K562 (cell line): ENCODE results near the gene FADS6. TPM values are rescaled to one million over a fixed set of nuclear protein-coding genes. Genes with fewer than 3 reads are reported as not detected.

ENCODE experiments used
- ATAC-seq: fragments of 200-7000 bp; cut with Tn5 transposase; 3 replicates; pipeline ENCODE4 v1.9.1; 2020; ENCODE audit warnings: moderate library complexity
- BruUV-seq: library from RNA; stranded (reverse); fragments of 400-500 nt; replicated peaks from 2 replicates; lab custom pipeline; 2021; lab: Mats Ljungman, UMichigan
- CTCF ChIA-PET: fragments of 300-600 bp; formaldehyde crosslinking; extraction: SDS; loops from one replicate; lab custom pipeline; 2021; ENCODE audit warnings: low intra/inter-chr PET ratio; lab: Yijun Ruan, JAX
- POLR2A ChIA-PET: fragments of 300-600, 350-650 bp; sonication (Branson Sonifier 250); formaldehyde crosslinking; extraction: SDS; loops from one replicate; lab custom pipeline; 2021; ENCODE audit warnings: antibody characterized with exemption, inconsistent platforms; lab: Yijun Ruan, JAX
- DNase-seq, 4 experiments: peaks; one replicate each; pipeline versions ENCODE4 v3.0.0 to v3.0.0-alpha.2; 2011 to 2018; ENCODE audit warnings: low spot score in 3 of 4, mixed read lengths in 3 of 4; ENCODE audit errors: extremely low read depth in 1 of 4
- FAIRE-seq: peaks from 2 replicates; lab custom pipeline; 2011; peaks lifted over from hg19 to GRCh38; lab: Jason Lieb, UNC
- H2AFZ ChIP-seq: 2 replicates; pipeline ENCODE4 v1.6.0; 2011; ENCODE audit warnings: low read depth, low read length, control low read depth, inconsistent platforms
- H3K27ac ChIP-seq: fragments of 200-600 bp; 3 replicates; pipeline ENCODE4 v1.8.0; 2011; ENCODE audit warnings: low read depth, mild to moderate bottlenecking, control low read depth, inconsistent platforms, low read length, moderate library complexity, mixed read lengths; ENCODE audit errors: extremely low read depth
- H3K27me3 ChIP-seq, 2 experiments: fragments of 300-600 bp in 1 of 2; 2 replicates in 1 of 2; 3 replicates in 1 of 2; pipeline versions ENCODE4 v1.6.0 to v1.8.0; 2011; ENCODE audit warnings: inconsistent platforms in 2 of 2, low read length in 2 of 2, mild to moderate bottlenecking in 1 of 2, mixed read lengths in 1 of 2, moderate library complexity in 1 of 2; ENCODE audit not compliant: control insufficient read depth in 2 of 2, insufficient read depth in 2 of 2
- H3K36me3 ChIP-seq: fragments of 300-600 bp; 3 replicates; pipeline ENCODE4 v1.8.0; 2011; ENCODE audit warnings: mild to moderate bottlenecking, low read length, inconsistent platforms; ENCODE audit not compliant: control insufficient read depth, insufficient read depth
- H3K4me1 ChIP-seq, 2 experiments: fragments of 200-600 bp in 1 of 2; replicated peaks in 1 of 2; 2 replicates in 1 of 2; 3 replicates in 1 of 2; pipeline versions ENCODE4 v1.5.1 to v1.8.0; 2011; ENCODE audit warnings: inconsistent platforms in 2 of 2, low read length in 2 of 2, mild to moderate bottlenecking in 1 of 2, mixed read lengths in 1 of 2, moderate library complexity in 1 of 2; ENCODE audit not compliant: control insufficient read depth in 2 of 2, insufficient read depth in 2 of 2
- H3K4me2 ChIP-seq: 2 replicates; pipeline ENCODE4 v1.6.1; 2011; ENCODE audit warnings: low read length, control low read depth, inconsistent platforms, mixed read lengths; ENCODE audit not compliant: insufficient read depth
- H3K4me3 ChIP-seq: fragments of 200-600 bp; sonication (generic), shearing (Covaris generic); 2 replicates; pipeline ENCODE4 v1.5.1; 2016; ENCODE audit warnings: control low read depth, inconsistent platforms
- H3K79me2 ChIP-seq: fragments of 200-600 bp; 3 replicates; pipeline ENCODE4 v1.8.0; 2011; ENCODE audit warnings: low read length, inconsistent platforms; ENCODE audit not compliant: control insufficient read depth, insufficient read depth
- H3K9ac ChIP-seq, 2 experiments: 2 replicates each; pipeline versions ENCODE4 v1.6.0 to v1.6.1; 2011; ENCODE audit warnings: low read depth in 2 of 2, low read length in 2 of 2, control low read depth in 1 of 2, inconsistent platforms in 1 of 2, mild to moderate bottlenecking in 1 of 2, mixed read lengths in 1 of 2; ENCODE audit not compliant: insufficient read depth in 1 of 2
- H3K9me1 ChIP-seq: one replicate; pipeline ENCODE4 v1.6.0; 2011; ENCODE audit warnings: inconsistent platforms, mild to moderate bottlenecking, low read length, moderate library complexity; ENCODE audit not compliant: control insufficient read depth, insufficient read depth
- H3K9me3 ChIP-seq: replicated peaks from 2 replicates; pipeline ENCODE4 v1.5.1; 2011; ENCODE audit warnings: low read depth, low read length, inconsistent platforms; ENCODE audit not compliant: control insufficient read depth, insufficient read depth
- H4K20me1 ChIP-seq: replicated peaks from 2 replicates; pipeline ENCODE4 v1.6.1; 2011; ENCODE audit warnings: low read length, inconsistent platforms, mixed read lengths; ENCODE audit not compliant: control insufficient read depth, insufficient read depth
- GTF2E2 ChIP-seq: fragments of 200-800 bp; sonication (Bioruptor generic); IDR thresholded peaks from 2 replicates; pipeline ENCODE4 v1.6.1; 2016; ENCODE audit warnings: missing genetic modification characterization, missing compliant biosample characterization
- HOXB6 ChIP-seq: fragments of 250-450 bp; sonication (Bioruptor Pico); IDR thresholded peaks from 2 replicates; pipeline ENCODE4 v1.5.1; 2022; ENCODE audit warnings: mild to moderate bottlenecking, borderline replicate concordance
- KDM2B ChIP-seq: fragments of 250-450 bp; sonication (Bioruptor Pico); IDR thresholded peaks from 2 replicates; pipeline ENCODE4 v1.8.0; 2021; ENCODE audit warnings: mild to moderate bottlenecking, moderate library complexity
- MGA ChIP-seq: fragments of 450-650 bp; IDR thresholded peaks from 2 replicates; pipeline ENCODE4 v1.6.1; 2016; ENCODE audit warnings: mild to moderate bottlenecking, moderate library complexity
- MTF1 ChIP-seq: fragments of 250-450 bp; sonication (Bioruptor Pico); IDR thresholded peaks from 2 replicates; pipeline ENCODE4 v1.9.0; 2021; ENCODE audit warnings: moderate library complexity, mild to moderate bottlenecking, inconsistent platforms, borderline replicate concordance
- WGBS: fragments of 100-300 bp; shearing (Covaris generic); methylation state at CpG from one replicate; pipeline ENCODE4 v1.1.6; 2016; ENCODE audit warnings: low coverage, mixed read lengths; ENCODE audit not compliant: insufficient coverage; ENCODE audit errors: missing lambda C conversion rate; 5-methylcytosine and 5-hydroxymethylcytosine counted together
- in situ Hi-C: fragments of 300-500 bp; cut with MboI; formaldehyde crosslinking; loops from 4 replicates; pipeline ENCODE4 v1.15.0; 2018; ENCODE audit warnings: inconsistent platforms, mixed read lengths
- intact Hi-C: fragments of 100-400 bp; cut with micrococcal nuclease; formaldehyde crosslinking; loops from 2 replicates; pipeline ENCODE4 v1.14.2; 2022
- polyA plus RNA-seq, 8 experiments: library from polyadenylated mRNA; depleted of rRNA in 4 of 8; stranded (reverse) in 5 of 8; unstranded in 3 of 8; fragments of >200 nt; fragmentation: Nextera tagmentation in 2 of 8; fragmentation: Illumina TruSeq in 1 of 8; extraction: Ambion mirVana in 2 of 8; extraction: Trizol in 1 of 8; gene quantifications; 2 replicates each; pipeline versions ENCODE4 v1.2.1 to v1.2.3, GENCODE V29; 2011 to 2014; ENCODE audit warnings: inconsistent platforms in 1 of 8, missing spikeins in 1 of 8
- total RNA-seq, 7 experiments: library from RNA; depleted of rRNA in 6 of 7; stranded (reverse); fragments of >200 nt in 6 of 7; fragmentation: Illumina TruSeq in 2 of 7; extraction: Trizol in 2 of 7; gene quantifications; 2 replicates each; pipeline versions ENCODE4 v1.2.1 to v1.2.3, GENCODE V29; 2011 to 2021; ENCODE audit warnings: low replicate concordance in 1 of 7
- TF ChIP-seq, protein P1 (sequence below): fragments of 200-400 bp; formaldehyde crosslinking; IDR thresholded peaks from 2 replicates; pipeline ENCODE4 v1.6.1; 2017; ENCODE audit warnings: mild to moderate bottlenecking, low read depth, low read length, moderate library complexity

FADS6 gene
- total and polyA plus RNA-seq, 9 of the 15 experiments (the other 6 are each of a cell fraction or from before 2014, with no cell fraction given): 0.18 to 0.22 TPM; not detected in 7

GRCh38 chr17:74938194-74938950 is 44.9 kb upstream of the FADS6 start:
- Histone ChIP-seq H3K36me3 (no peaks in the 10 kb centered on the region), H3K4me3 (no peak overlapping the region), H3K9ac (no peak overlapping the region), H2AFZ (no peak overlapping the region), H3K9me1 (no peaks in the 10 kb centered on the region), H3K9me3 (no peaks in the 10 kb centered on the region), H4K20me1 (0 out of 2 replicates have a peak, but pooled peaks cover 4% of the 10 kb centered on the region), H3K27me3 (peaks cover 18 to 43% of the 10 kb centered on the region in 2 experiments), H3K27ac (no peak overlapping the region), H3K79me2 (no peaks in the 10 kb centered on the region), H3K4me1 (peaks cover 4 to 22% of the 10 kb centered on the region in 2 experiments; a peak in 4 of 5 replicates), H3K4me2 (no peak overlapping the region)
- in situ Hi-C loops: no loop called here
- intact Hi-C loops: no loop called here
- FAIRE-seq: no peak
- 31% methylated on average over 8 of the region's 8 CpGs for WGBS
- CTCF ChIA-PET: no interaction called here
- DNase-seq: no peak
- BruUV-seq: no TSS peak
- POLR2A ChIA-PET: interaction anchor here (0.6 to 1.3 kb wide), 3 partner anchors 10 to 169 kb away, joined by 3 read pairs; no protein-coding TSS in a partner anchor
- no peak for ATAC-seq
- TF ChIP-seq KDM2B (CRISPR knock-in tag) (no peak), MTF1 (CRISPR knock-in tag) (no peak), GTF2E2 (no peak), MGA (no peak), HOXB6 (CRISPR knock-in tag) (no peak)
- TF ChIP-seq, protein P1, sequence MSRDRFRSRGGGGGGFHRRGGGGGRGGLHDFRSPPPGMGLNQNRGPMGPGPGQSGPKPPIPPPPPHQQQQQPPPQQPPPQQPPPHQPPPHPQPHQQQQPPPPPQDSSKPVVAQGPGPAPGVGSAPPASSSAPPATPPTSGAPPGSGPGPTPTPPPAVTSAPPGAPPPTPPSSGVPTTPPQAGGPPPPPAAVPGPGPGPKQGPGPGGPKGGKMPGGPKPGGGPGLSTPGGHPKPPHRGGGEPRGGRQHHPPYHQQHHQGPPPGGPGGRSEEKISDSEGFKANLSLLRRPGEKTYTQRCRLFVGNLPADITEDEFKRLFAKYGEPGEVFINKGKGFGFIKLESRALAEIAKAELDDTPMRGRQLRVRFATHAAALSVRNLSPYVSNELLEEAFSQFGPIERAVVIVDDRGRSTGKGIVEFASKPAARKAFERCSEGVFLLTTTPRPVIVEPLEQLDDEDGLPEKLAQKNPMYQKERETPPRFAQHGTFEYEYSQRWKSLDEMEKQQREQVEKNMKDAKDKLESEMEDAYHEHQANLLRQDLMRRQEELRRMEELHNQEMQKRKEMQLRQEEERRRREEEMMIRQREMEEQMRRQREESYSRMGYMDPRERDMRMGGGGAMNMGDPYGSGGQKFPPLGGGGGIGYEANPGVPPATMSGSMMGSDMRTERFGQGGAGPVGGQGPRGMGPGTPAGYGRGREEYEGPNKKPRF: no peak
